ENCODE data around the gene ZC2HC1C. TPM values are rescaled to one million over a fixed set of nuclear protein-coding genes. Genes with fewer than 3 reads are reported as not detected.

The ZC2HC1C gene, protein sequence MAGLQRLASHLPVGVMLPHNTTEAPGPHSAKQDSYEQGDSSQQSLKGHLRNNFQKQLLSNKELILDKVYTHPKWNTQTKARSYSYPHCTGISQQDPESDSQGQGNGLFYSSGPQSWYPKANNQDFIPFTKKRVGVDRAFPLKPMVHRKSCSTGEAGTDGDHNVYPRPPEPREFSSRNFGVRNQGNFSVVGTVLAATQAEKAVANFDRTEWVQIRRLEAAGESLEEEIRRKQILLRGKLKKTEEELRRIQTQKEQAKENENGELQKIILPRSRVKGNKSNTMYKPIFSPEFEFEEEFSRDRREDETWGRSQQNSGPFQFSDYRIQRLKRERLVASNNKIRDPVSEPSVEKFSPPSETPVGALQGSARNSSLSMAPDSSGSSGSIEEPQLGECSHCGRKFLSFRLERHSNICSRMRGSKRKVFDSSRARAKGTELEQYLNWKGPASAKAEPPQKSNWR
- 0.23 and 0.53 TPM in 2 replicates for total RNA-seq (ENCODE audit: low replicate concordance)

DNA sequence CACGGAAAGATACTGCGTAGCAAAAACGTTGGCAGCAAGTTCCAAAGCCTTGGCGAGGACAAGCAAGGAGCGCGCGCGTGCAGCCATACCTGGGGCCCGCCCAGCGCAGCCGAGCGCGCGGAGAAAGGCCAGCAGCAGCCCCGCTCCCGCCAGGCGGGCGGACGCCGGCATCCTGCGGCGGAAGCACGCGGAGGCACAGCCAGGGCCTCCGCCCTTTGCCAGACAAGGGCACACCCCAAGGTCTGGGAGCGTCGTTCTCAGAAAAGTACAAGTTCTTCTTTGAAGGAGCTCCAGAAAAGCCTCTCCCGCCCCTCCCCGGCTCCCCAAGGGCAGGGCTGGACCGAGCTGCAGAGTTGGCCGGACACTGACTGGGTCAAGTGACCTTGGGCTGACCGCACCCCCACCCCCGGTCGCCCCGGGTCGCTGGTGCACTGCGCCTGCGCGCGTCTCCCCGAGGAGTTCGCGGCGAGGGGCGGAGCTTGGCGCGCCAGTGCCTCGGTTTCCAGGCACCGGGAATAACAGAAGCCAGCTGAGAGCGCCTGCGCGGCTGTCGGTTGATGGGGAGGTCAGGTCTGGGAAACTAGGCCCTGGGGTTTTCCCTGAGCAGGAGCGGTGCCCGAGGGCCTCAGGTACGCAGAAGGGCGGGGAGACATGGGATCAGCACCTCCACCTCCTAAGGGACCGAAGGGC, at the start of gene ZC2HC1C:
TSS of gene ZC2HC1C (plus strand) at position 521 of the 690 bp plus-strand sequence. CDS start 933 bp downstream, outside the sequence.

DNA sequence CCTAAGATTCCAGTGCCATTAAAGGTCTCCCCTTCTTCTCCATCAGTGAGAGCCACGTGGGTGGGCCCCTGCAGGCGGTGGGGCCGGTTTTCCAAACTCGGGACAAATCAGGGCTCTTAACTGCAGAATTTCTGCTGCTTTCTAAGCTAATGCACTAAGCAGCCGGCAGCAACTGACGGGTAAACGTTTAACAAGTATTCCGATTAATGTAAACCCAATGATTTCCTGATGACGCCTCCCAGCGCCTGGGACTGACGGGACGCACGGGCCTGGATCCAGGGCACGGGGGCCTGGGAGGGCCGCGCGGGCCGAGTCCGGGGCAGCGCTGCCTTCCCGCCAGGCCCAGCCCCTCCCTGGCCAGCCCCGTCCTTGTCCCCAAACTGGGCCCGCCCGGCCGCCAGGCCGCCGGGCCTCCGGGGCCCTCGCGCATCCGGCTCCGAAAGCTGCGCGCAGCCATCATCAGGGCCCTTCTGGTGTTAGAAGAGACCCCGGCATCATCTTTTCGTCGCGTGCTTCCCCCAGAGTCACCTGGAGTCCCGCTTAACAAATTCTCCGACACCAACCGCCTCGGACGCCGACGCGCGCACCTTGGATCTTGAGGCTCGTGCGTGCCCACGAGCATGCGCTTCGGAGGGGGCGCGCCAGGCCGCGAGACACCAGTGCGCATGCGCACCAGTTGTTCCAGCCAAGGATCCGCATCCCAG, 18.4 kb upstream of the ZC2HC1C start, which contains the start of gene MLH3:
TSS of gene MLH3 (minus strand) at position 616 of the 704 bp plus-strand sequence. CDS start 1,812 bp downstream, outside the sequence.

DNA sequence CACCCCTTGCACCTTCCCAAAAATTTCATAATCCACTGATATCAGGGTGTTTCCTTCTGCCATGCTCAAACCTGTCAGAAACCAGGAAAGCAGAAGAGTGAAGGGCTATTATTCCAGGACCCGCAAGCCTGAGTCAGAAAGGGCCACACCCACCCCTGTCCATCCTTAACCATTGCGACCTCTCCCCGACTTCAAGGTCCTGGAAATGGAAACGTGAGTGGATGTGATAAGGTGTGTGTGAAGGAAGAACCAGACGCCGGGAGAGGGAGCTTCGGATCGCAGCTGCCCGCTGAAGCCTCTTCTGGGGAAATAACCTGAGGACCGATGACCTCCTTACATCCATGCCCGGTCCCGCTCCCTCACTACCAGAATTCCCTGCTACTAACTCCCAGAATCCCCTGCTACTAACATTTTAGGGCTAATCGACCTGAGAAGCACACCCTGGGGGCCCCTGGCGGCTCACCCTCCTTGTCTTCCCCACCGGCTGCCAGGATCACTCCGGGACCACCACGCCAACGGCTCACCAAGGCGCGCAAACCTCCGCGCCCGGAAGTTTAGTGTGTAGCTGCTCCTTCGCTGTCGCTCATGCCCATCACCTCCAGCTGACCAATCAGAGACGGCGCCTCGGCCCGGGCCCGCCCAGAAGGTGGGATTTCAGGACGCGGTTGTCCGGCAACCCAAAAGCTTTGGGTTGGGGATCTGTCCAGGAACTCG, 5.8 kb upstream of the ZC2HC1C start, which contains the start of gene ACYP1:
TSS of gene ACYP1 (minus strand) at position 534 of the 714 bp plus-strand sequence. CDS start at position 63, 471 bp downstream.

DNA sequence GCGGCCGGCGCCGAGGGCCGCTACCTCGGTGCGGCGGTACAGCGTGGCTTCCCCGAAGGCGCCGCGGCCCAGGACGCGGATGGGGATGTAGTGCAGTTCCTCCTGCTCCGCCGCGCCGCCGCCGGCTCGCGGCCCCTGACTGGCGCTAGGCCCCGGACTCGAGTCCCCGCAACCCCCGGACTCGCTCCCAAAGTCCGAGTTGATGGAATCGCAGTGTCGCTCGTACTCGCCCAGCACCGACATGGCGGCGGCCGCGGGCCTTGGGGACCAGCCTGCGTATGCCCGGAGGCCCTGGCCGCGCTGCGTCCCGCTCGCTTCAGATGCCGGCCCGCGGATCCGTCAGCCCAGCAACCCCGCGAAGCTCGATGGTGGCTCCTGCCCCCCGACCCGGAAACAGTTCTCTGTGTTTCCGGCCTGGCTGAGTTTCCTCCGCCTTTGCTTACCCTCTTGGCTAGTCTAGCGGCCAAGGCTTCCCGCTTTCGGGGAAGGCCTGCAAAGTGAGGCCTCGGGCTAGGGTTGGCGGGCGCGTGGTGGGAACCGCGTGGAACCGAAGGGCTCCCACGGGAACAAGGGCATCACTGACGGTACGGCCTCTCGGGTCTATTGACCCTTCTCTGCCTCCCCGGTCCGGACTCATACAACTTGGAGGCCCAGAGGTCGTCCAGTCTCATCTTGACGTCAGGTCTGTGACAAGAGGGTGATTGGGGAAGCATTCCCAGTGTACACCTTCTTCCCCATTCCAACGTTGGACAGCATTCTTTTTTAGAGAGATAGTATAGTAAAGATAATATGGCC, 57.4 kb downstream of the ZC2HC1C start, which contains the start of gene NEK9:
TSS of gene NEK9 (minus strand) at position 370 of the 795 bp plus-strand sequence. CDS start at position 243, 127 bp downstream.

Other genes starting within 250 kb of the ZC2HC1C start
- gene PROX2, start 193.5 kb upstream of the ZC2HC1C start, total RNA-seq (ENCODE audit: low replicate concordance), result not detected in 2 replicates
- gene DLST, start 187.7 kb upstream of the ZC2HC1C start, total RNA-seq (ENCODE audit: low replicate concordance), result 31.5 and 36.6 TPM in 2 replicates
- 0.35 and 0.45 TPM in 2 replicates for gene RPS6KL1, start 146.4 kb upstream of the ZC2HC1C start, total RNA-seq (ENCODE audit: low replicate concordance)
- 16.2 and 29.3 TPM in 2 replicates for gene PGF, start 114.0 kb upstream of the ZC2HC1C start, total RNA-seq (ENCODE audit: low replicate concordance)
- 50.8 and 53.7 TPM in 2 replicates for gene EIF2B2, start 66.7 kb upstream of the ZC2HC1C start, total RNA-seq (ENCODE audit: low replicate concordance)
- 15.0 and 24.2 TPM in 2 replicates for gene MLH3, start 18.2 kb upstream of the ZC2HC1C start, total RNA-seq (ENCODE audit: low replicate concordance)
- gene ACYP1, start 5.6 kb upstream of the ZC2HC1C start, total RNA-seq (ENCODE audit: low replicate concordance), result 8.3 and 8.5 TPM in 2 replicates
- gene NEK9, start 57.4 kb downstream of the ZC2HC1C start, total RNA-seq (ENCODE audit: low replicate concordance), result 56.6 and 63.5 TPM in 2 replicates
- gene TMED10, start 107.0 kb downstream of the ZC2HC1C start, total RNA-seq (ENCODE audit: low replicate concordance), result 174 and 198 TPM in 2 replicates
- gene FOS, start 209.2 kb downstream of the ZC2HC1C start, total RNA-seq (ENCODE audit: low replicate concordance), result 22.7 and 52.9 TPM in 2 replicates

All from smooth muscle cell of the coronary artery (primary cell).